IPS DF 6.9 (cell line): ENCODE measurements around the gene PRDX4.

ENCODE experiments used
- DNase-seq: peaks from one replicate; pipeline ENCODE4 v3.0.0-alpha.2; 2013; ENCODE audit warnings: low read depth, low spot score
- H3K27ac ChIP-seq: one replicate; pipeline ENCODE4 v1.5.1; 2013; ENCODE audit warnings: low read length, control low read depth
- H3K27me3 ChIP-seq: 2 replicates; pipeline ENCODE4 v1.6.1; 2013; ENCODE audit warnings: mild to moderate bottlenecking, low read length; ENCODE audit not compliant: control insufficient read depth, insufficient read depth
- H3K36me3 ChIP-seq: 2 replicates; pipeline ENCODE4 v1.6.1; 2013; ENCODE audit warnings: low read length; ENCODE audit not compliant: control insufficient read depth, insufficient read depth
- H3K4me1 ChIP-seq: 2 replicates; pipeline ENCODE4 v1.6.1; 2013; ENCODE audit warnings: low read length; ENCODE audit not compliant: control insufficient read depth, insufficient read depth
- H3K4me3 ChIP-seq: 2 replicates; pipeline ENCODE4 v1.5.1; 2013; ENCODE audit warnings: mild to moderate bottlenecking, low read length
- H3K9me3 ChIP-seq: 2 replicates; pipeline ENCODE4 v1.6.1; 2013; ENCODE audit warnings: low read length, inconsistent platforms; ENCODE audit not compliant: control insufficient read depth, insufficient read depth
- WGBS: extraction: QIAGEN DNeasy Blood & Tissue Kit; methylation state at CpG from one replicate; pipeline ENCODE4 v1.1.7; 2013; ENCODE audit warnings: mixed read lengths, missing lambda C conversion rate; ENCODE audit not compliant: insufficient read length, insufficient coverage; 5-methylcytosine and 5-hydroxymethylcytosine counted together

PRDX4 gene

GRCh38 chrX:23729214-23729613, 61.9 kb downstream of the PRDX4 start:
- Histone ChIP-seq H3K36me3 (no peaks in the 10 kb centered on the region), H3K9me3 (no peaks in the 10 kb centered on the region), H3K27me3 (no peaks in the 10 kb centered on the region), H3K4me3 (no peak overlapping the region), H3K27ac (no peak overlapping the region), H3K4me1 (no peaks in the 10 kb centered on the region)
- WGBS, result no CpG with 5 or more reads among the region's 1 CpG
- no peak for DNase-seq

DNA sequence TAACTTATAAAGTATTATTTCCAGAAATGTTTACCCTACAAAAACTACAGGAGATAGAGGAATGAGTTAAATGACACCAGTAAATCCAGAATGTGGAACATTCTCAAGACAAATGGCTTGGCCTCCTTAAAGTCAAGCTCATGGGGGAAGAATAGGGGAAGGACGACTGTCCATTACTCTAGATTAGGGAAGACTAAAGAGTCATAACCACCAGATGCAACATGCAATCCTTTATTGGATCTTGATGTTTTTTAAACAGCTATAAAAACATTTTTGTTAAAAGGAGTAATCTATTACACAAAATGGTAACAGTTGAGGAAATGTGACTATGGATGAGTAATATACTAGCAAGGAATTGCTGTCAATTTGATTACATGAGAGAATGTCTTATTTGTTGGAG, 64.7 kb downstream of the PRDX4 start:
- H3K4me1 ChIP-seq, result no peaks in the 10 kb centered on the region
- no peaks in the 10 kb centered on the region for H3K9me3 ChIP-seq
- no peaks in the 10 kb centered on the region for H3K36me3 ChIP-seq
- DNase-seq, result no peak
- no CpG with 5 or more reads among the region's 1 CpG for WGBS
- H3K27me3 ChIP-seq, result no peaks in the 10 kb centered on the region
- no peak overlapping the region for H3K4me3 ChIP-seq
- H3K27ac ChIP-seq, result no peak overlapping the region

DNA sequence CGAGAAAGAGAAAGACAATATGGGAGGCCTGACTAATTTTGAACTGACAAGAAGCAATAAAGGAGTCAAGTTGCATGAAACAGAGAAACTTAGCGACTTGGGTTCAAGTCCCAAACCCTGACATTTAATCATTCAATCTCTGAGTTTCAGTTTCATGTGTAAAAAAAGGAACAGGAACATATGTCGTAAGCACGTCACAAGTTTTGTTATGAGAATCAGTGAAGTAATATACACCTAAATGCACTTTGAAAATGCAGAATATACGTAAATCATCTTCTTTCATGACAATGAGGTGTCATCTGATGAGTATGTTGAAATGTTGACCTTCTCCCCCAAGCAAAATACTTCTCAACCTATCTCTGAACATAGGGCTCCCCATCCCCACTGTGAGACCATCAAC, 65.4 kb downstream of the PRDX4 start:
- DNase-seq, result no peak
- no peaks in the 10 kb centered on the region for H3K27me3 ChIP-seq
- no peaks in the 10 kb centered on the region for H3K4me1 ChIP-seq
- H3K4me3 ChIP-seq, result no peak overlapping the region
- H3K36me3 ChIP-seq, result no peaks in the 10 kb centered on the region
- WGBS, result no CpG with 5 or more reads among the region's 5 CpGs
- H3K27ac ChIP-seq, result no peak overlapping the region
- no peaks in the 10 kb centered on the region for H3K9me3 ChIP-seq
